DMS79 treated with DMSO at 0.1 percent for 48 hours (cell line): ENCODE measurements around the gene GPR89A.
"Not testable (repeated sequence)": the region's sequence is repeated elsewhere in the genome, so short reads cannot be mapped to it uniquely, and the experiment has no call there.

Experiments
- DNase-seq: peaks from one replicate; lab custom pipeline; 2025; lab: John Stamatoyannopoulos, UW

GPR89A gene

DNA sequence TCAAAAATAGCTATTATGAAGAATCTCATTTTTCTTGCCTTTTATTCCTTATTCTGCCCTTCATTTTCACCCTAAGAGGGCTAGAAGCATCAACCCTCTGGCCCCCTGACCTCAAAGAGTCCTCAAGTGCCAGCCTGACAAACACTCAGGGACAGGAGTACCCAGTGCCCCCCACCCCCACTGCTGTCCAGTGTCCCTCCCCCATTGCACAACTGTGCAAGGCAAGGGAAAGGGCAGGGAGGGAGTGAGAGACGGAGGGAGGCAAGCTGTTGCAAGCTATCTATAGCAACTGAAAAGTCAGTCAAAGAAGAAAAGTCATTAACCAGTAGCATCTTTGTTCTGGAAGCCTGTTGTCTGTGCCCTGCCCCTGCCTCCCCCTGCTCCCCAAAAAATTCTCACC lies 78.3 kb downstream of the GPR89A start:
- not testable (repeated sequence) for DNase-seq

GRCh38 chr1:145688328-145688727 lies 80.5 kb downstream of the GPR89A start:
- no peak for DNase-seq

DNA sequence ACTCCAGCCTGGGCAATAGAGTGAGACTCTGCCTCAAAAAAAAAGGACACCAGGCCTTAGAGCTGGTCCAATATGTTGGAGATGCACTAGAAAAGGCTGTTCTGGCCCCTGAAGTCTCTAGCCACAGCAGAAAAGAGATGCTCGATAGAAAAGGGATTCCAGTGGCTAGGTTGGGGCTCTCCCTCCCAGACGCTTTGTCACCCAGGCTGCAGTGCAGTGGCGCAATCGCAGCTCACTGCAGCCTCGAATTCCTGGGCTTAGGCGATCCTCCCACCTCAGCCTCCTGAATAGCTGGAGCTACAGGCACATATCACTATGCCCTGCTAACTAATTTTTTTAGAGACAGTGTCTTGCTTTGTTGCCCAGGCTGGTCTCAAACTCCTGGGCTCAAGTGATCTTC lies 81.1 kb downstream of the GPR89A start:
- no peak for DNase-seq

GRCh38 chr1:145689922-145690321 lies 82.1 kb downstream of the GPR89A start:
- DNase-seq, result no peak

- DNase-seq, result no peak
Observed at GRCh38 chr1:145690587-145691558, 83.1 kb downstream of the GPR89A start.

DNA sequence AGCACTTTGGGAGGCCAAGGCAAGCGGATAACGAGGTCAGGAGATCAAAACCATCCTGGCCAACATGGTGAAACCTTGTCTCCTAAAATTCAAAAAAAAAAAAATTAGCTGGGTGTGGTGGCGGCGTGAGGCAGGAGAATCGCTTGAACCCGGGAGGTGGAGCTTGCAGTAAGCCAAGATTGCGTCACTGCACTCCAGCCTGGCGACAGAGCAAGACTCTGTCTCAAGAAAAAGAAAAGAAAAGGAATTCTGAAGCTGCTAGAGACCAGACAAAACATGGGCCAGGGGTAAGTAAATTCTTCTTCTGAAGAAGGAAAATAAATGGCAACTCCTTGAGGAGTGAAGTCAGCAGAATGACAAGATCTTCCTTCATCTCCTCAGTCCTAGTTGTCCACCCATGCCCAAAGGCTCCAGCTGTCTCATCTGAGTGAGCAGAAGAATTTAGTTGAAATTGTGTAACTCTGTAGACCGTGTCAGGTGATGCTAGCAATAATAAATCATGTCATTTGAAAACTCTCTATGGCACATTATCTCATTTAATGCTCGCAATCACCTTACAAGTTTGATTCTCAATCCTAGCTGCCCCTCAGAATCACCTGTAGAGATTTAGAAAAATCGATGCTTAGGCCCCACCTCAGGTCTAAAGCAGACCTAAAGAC lies 85.1 kb downstream of the GPR89A start:
- DNase-seq, result no peak

DNA sequence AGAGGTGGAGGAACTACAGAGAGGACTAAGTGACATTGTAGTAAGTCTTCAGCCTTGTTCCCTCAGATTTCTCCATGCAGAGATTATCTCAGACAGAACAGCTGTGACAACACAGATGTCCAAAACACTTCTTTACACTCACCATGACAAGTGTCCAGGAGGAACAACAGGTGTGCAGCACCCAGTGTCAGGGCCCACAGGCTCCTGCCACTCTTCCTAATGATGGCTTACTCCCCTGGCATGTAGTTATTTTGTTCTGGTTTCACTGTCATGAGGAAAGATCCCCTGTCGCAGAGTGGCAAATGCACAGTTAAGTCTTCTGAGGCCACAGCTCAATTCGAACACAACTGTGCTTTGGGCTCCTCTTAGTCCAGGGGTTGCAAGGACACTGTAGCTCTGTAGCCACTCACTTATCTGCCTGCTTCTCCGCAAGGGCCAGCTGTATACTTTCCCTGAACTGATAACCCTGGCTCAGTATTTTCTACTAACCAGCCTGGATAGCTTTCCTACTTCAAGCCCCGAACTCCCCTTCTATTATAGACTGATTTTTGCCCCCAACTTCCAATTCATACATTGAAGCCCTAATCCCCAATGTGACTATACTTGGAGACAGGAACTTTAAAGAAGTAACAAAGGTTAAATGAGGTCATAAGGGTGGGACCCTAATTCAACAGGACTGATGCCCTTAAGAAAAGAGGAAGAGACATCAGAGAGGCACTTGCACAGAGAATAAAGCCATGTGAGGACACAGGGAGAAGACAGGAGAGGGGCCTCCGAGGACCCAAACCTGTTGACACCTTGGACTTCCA lies 88.2 kb downstream of the GPR89A start:
- no peak for DNase-seq

GRCh38 chr1:145696630-145696960 lies 88.8 kb downstream of the GPR89A start:
- no peak for DNase-seq

DNA sequence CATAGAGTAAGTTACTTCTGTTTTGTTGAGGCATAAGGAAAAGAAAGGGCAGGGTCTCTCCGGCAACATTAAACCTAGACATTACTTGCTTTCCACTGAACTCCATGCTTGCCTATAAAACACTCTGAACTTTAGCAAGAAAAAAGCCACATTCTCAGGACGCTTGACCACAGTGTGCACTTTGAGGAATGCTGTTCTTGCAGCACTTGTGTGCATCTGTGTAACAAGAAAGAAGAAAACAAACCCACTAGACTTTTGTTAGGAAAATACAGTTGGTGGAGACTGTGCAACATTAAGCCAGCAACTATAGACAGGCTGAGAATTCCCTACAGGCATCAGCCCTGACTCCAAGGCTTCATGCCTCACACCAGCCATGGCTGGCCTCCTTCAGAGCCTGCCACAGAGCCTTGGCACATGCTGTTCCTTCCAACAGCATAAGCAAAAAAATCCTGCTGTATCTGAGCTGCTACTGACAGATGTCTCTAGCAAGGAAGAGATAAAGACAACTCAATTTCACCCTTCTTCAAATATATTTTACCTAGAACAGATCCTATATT lies 93.6 kb downstream of the GPR89A start:
- no peak for DNase-seq

GRCh38 chr1:145702052-145702451 lies 94.3 kb downstream of the GPR89A start:
- DNase-seq, result no peak

DNA sequence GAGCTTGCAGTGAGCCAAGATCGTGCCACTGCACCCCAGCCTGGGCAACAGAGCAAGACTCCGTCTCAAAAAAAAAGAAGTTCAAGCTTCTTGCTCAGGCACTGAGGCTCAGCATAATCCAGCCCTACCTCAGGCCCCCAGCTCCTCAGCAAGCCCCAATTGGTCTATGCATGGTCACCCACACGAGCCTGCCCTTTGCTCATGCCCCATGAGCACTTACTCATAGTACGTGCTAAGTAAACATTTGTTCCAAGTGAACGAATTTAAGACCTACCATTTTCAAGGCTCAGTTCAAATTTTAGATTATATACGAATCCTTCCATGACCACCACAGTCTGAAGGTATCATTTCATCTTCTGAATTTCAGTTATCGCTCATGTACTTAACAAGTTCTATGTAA lies 95.0 kb downstream of the GPR89A start:
- DNase-seq, result no peak

- DNase-seq, result no peak
Observed at GRCh38 chr1:145705622-145706021, 97.8 kb downstream of the GPR89A start.

- no peak for DNase-seq
Observed at GRCh38 chr1:145706086-145706664, 98.4 kb downstream of the GPR89A start.

GRCh38 chr1:145707183-145707867 lies 99.5 kb downstream of the GPR89A start, which contains the start of gene PDZK1:
PDZK1 (minus strand) TSS chr1:145707368; CDS start chr1:145688021, 19,347 bp downstream.
- DNase-seq, result no peak

DNA sequence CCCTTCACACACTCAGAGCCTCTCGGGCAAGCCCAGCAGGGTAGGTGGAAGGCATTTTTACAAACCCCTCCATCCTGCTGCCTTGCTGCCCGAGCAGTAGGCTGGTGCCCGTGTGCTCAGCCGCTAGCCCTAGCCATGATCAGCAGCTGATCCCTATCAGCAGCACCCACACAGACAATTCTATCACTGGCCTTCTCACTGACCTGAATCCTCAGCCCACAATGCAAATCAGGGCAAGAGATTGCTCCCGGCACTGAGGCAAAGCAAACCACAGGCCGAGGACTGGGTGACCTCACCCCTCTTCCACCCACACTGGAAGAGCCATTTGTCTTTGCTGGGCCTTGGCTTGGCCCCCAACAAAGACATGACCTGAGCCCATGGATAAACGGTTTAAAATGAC lies 100.3 kb downstream of the GPR89A start:
- DNase-seq, result no peak

GRCh38 chr1:145710291-145711027 lies 102.7 kb downstream of the GPR89A start:
- DNase-seq, result no peak

GRCh38 chr1:145711213-145711651 lies 103.4 kb downstream of the GPR89A start:
- no peak for DNase-seq

GRCh38 chr1:145714524-145715111 lies 106.8 kb downstream of the GPR89A start:
- no peak for DNase-seq

GRCh38 chr1:145716641-145717345 lies 109.0 kb downstream of the GPR89A start:
- DNase-seq, result no peak
